A549 (cell line): Measurements from ENCODE around the gene ZPBP2. TPM values are rescaled to one million over a fixed set of nuclear protein-coding genes. Genes with fewer than 3 reads are reported as not detected.
"Not testable (repeated sequence)": the region's sequence is repeated elsewhere in the genome, so short reads cannot be mapped to it uniquely, and the experiment has no call there.

Experiments used
- ATAC-seq, 2 experiments: fragments of 200-7000 bp in 1 of 2; fragments of >200 bp in 1 of 2; cut with Nextera tagmentation in 1 of 2; cut with Tn5 transposase in 1 of 2; 3 replicates each; pipeline versions ENCODE4 v1.8.0 to v1.9.1; 2018 to 2020; ENCODE audit warnings: mild to moderate bottlenecking in 1 of 2, moderate library complexity in 1 of 2
- CTCF ChIA-PET: fragments of 300-600 bp; sonication (Branson Sonifier 250); formaldehyde crosslinking; extraction: SDS; loops from one replicate; lab custom pipeline; 2021; ENCODE audit warnings: antibody characterized with exemption, inconsistent platforms; lab: Yijun Ruan, JAX
- POLR2A ChIA-PET: fragments of 350-600 bp; formaldehyde crosslinking; extraction: SDS; loops from one replicate; lab custom pipeline; 2021; ENCODE audit warnings: antibody characterized with exemption, inconsistent platforms; lab: Yijun Ruan, JAX
- DNase-seq, 2 experiments: peaks; one replicate each; pipeline versions ENCODE4 v3.0.0 to v3.0.0-alpha.2; 2011 to 2016; ENCODE audit warnings: low read depth in 1 of 2, low spot score in 1 of 2
- FAIRE-seq: peaks from 2 replicates; lab custom pipeline; 2011; peaks lifted over from hg19 to GRCh38; lab: Jason Lieb, UNC
- H3K27ac ChIP-seq, 2 experiments: fragments of >200 bp; sonication (Bioruptor Twin); formaldehyde crosslinking; 3 replicates each; pipeline ENCODE4 v1.5.1; 2016 to 2017
- H3K4me1 ChIP-seq: fragments of >200 bp; sonication (Bioruptor Twin); formaldehyde crosslinking; 3 replicates; pipeline ENCODE4 v1.6.1; 2016
- H3K4me2 ChIP-seq: fragments of >200 bp; sonication (Bioruptor Twin); formaldehyde crosslinking; 3 replicates; pipeline ENCODE4 v1.6.1; 2016
- H3K4me3 ChIP-seq: fragments of >200 bp; sonication (Bioruptor Twin); formaldehyde crosslinking; 3 replicates; pipeline ENCODE4 v1.5.1; 2016
- H3K9me3 ChIP-seq: fragments of >200 bp; sonication (Bioruptor Twin); formaldehyde crosslinking; 3 replicates; pipeline ENCODE4 v1.6.1; 2016
- CBX8 ChIP-seq: fragments of 200-600 bp; sonication (generic); IDR thresholded peaks from 2 replicates; pipeline ENCODE4 v1.6.1; 2016
- CHD2 ChIP-seq: fragments of 150-350 bp; IDR thresholded peaks from 2 replicates; pipeline ENCODE4 v1.6.1; 2014; ENCODE audit warnings: low read length; ENCODE audit not compliant: partially characterized antibody
- FOSL2 ChIP-seq, 2 experiments: fragments of 450-650 bp in 1 of 2; fragments of >200 bp in 1 of 2; sonication (Bioruptor Twin) in 1 of 2; formaldehyde crosslinking; IDR thresholded peaks; 2 replicates each; pipeline versions ENCODE4 v1.5.0 to v1.6.1; 2016 to 2020; ENCODE audit warnings: mild to moderate bottlenecking in 1 of 2, moderate library complexity in 1 of 2
- HMGXB4 ChIP-seq: fragments of 250-450 bp; sonication (Bioruptor Pico); IDR thresholded peaks from 2 replicates; pipeline ENCODE4 v1.5.0; 2021; ENCODE audit warnings: mild to moderate bottlenecking, moderate library complexity, borderline replicate concordance
- HOXA7 ChIP-seq: fragments of 250-450 bp; sonication (Bioruptor Pico); IDR thresholded peaks from 2 replicates; pipeline ENCODE4 v1.5.0; 2020; ENCODE audit warnings: mild to moderate bottlenecking, moderate library complexity
- HOXB13 ChIP-seq: fragments of 250-450 bp; sonication (Bioruptor Pico); IDR thresholded peaks from 2 replicates; pipeline ENCODE4 v1.5.0; 2020; ENCODE audit warnings: low read depth, mild to moderate bottlenecking, moderate library complexity
- HOXB5 ChIP-seq: fragments of 250-450 bp; sonication (Bioruptor Pico); IDR thresholded peaks from 2 replicates; pipeline ENCODE4 v1.5.0; 2020; ENCODE audit warnings: mild to moderate bottlenecking, moderate library complexity
- JUN ChIP-seq, 2 experiments: fragments of >200 bp; sonication (Bioruptor Twin); formaldehyde crosslinking; IDR thresholded peaks; 2 replicates in 1 of 2; 3 replicates in 1 of 2; pipeline ENCODE4 v1.6.1; 2016 to 2017
- NFE2L2 ChIP-seq: fragments of 150-350 bp; conservative IDR thresholded peaks from 2 replicates; pipeline ENCODE4 v1.6.1; 2014; ENCODE audit warnings: low read length
- NR3C1 ChIP-seq: fragments of >200 bp; sonication (Bioruptor Twin); formaldehyde crosslinking; IDR thresholded peaks from 3 replicates; pipeline ENCODE4 v1.6.1; 2017
- RAD21 ChIP-seq, 2 experiments: fragments of >200 bp in 1 of 2; sonication (Bioruptor Twin) in 1 of 2; formaldehyde crosslinking in 1 of 2; IDR thresholded peaks in 1 of 2; conservative IDR thresholded peaks in 1 of 2; 2 replicates in 1 of 2; 3 replicates in 1 of 2; pipeline ENCODE4 v1.6.1; 2012 to 2018; ENCODE audit warnings: inconsistent platforms in 1 of 2
- RARB ChIP-seq: fragments of 250-450 bp; sonication (Bioruptor Pico); IDR thresholded peaks from 2 replicates; pipeline ENCODE4 v1.8.0; 2021; ENCODE audit warnings: mild to moderate bottlenecking, moderate library complexity
- SMC3 ChIP-seq: fragments of >200 bp; sonication (Bioruptor Twin); formaldehyde crosslinking; IDR thresholded peaks from 3 replicates; pipeline ENCODE4 v1.6.1; 2018; ENCODE audit warnings: inconsistent platforms
- ZSCAN20 ChIP-seq: fragments of 250-450 bp; sonication (Bioruptor Pico); IDR thresholded peaks from 2 replicates; pipeline ENCODE4 v1.8.0; 2022; ENCODE audit warnings: mild to moderate bottlenecking, moderate library complexity
- WGBS: methylation state at CpG from one replicate; pipeline ENCODE4 v1.1.6; 2017; ENCODE audit errors: missing lambda C conversion rate; 5-methylcytosine and 5-hydroxymethylcytosine counted together
- polyA plus RNA-seq, 4 experiments: library from polyadenylated mRNA; depleted of rRNA in 3 of 4; stranded (reverse); fragments of >200 nt; fragmentation: RNase III in 1 of 4; extraction: RNeasy Plus Mini Kit Qiagen cat#74134 plus additional on column Dnase treatment in 1 of 4; gene quantifications; 2 replicates in 3 of 4; 3 replicates in 1 of 4; pipeline ENCODE4 v1.2.3, GENCODE V29; 2011 to 2017
- TF ChIP-seq, protein P1 (sequence below): IDR thresholded peaks from 2 replicates; pipeline ENCODE4 v1.6.1; 2012
- TF ChIP-seq, protein P2 (sequence below): fragments of 200-600 bp; sonication (generic); IDR thresholded peaks from 2 replicates; pipeline ENCODE4 v1.6.1; 2016; ENCODE audit warnings: antibody characterized with exemption, mild to moderate bottlenecking, moderate library complexity
- TF ChIP-seq, protein P3 (sequence below): fragments of >200 bp; sonication (Bioruptor Twin); formaldehyde crosslinking; IDR thresholded peaks from 3 replicates; pipeline ENCODE4 v1.5.1; 2016

ZPBP2 gene
- polyA plus RNA-seq, 2 of the 4 experiments (the other 2 are of a cell fraction) = not detected

GRCh38 chr17:39871801-39872200 lies 3.8 kb downstream of the ZPBP2 start:
- H3K9me3 ChIP-seq = no peaks in the 10 kb centered on the region
- H3K4me1 ChIP-seq = no peaks in the 10 kb centered on the region
- WGBS = 45% methylated on average over 2 of the region's 2 CpGs
- CTCF ChIA-PET = interaction anchor here (1.4 to 1.8 kb wide), 4 partner anchors 12 to 119 kb away, joined by 3 to 6 read pairs (median 4); partner anchors contain the start of gene PSMD3
- TF ChIP-seq ZSCAN20 (CRISPR knock-in tag) (no peak), JUN (IDR thresholded peaks at IDR 0.05) (no peak), CBX8 (no peak), NR3C1 (no peak), SMC3 (no peak), HOXB5 (CRISPR knock-in tag) (no peak), CHD2 (no peak), HOXB13 (no peak), NFE2L2 (no peak), HOXA7 (CRISPR knock-in tag) (no peak), FOSL2 (IDR thresholded peaks at IDR 0.05) (no peak), FOSL2 (CRISPR knock-in tag; IDR thresholded peaks at IDR 0.05) (no peak), RARB (no peak)
- TF ChIP-seq, protein P1, sequence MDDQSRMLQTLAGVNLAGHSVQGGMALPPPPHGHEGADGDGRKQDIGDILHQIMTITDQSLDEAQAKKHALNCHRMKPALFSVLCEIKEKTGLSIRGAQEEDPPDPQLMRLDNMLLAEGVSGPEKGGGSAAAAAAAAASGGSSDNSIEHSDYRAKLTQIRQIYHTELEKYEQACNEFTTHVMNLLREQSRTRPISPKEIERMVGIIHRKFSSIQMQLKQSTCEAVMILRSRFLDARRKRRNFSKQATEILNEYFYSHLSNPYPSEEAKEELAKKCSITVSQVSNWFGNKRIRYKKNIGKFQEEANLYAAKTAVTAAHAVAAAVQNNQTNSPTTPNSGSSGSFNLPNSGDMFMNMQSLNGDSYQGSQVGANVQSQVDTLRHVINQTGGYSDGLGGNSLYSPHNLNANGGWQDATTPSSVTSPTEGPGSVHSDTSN = no peak
- TF ChIP-seq, protein P2, sequence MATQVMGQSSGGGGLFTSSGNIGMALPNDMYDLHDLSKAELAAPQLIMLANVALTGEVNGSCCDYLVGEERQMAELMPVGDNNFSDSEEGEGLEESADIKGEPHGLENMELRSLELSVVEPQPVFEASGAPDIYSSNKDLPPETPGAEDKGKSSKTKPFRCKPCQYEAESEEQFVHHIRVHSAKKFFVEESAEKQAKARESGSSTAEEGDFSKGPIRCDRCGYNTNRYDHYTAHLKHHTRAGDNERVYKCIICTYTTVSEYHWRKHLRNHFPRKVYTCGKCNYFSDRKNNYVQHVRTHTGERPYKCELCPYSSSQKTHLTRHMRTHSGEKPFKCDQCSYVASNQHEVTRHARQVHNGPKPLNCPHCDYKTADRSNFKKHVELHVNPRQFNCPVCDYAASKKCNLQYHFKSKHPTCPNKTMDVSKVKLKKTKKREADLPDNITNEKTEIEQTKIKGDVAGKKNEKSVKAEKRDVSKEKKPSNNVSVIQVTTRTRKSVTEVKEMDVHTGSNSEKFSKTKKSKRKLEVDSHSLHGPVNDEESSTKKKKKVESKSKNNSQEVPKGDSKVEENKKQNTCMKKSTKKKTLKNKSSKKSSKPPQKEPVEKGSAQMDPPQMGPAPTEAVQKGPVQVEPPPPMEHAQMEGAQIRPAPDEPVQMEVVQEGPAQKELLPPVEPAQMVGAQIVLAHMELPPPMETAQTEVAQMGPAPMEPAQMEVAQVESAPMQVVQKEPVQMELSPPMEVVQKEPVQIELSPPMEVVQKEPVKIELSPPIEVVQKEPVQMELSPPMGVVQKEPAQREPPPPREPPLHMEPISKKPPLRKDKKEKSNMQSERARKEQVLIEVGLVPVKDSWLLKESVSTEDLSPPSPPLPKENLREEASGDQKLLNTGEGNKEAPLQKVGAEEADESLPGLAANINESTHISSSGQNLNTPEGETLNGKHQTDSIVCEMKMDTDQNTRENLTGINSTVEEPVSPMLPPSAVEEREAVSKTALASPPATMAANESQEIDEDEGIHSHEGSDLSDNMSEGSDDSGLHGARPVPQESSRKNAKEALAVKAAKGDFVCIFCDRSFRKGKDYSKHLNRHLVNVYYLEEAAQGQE = no peak
- FAIRE-seq (peak; percentile 78), ATAC-seq (no peak), DNase-seq (no peak)
- POLR2A ChIA-PET = no interaction called here
- no peak overlapping the region for H3K27ac ChIP-seq
- H3K4me3 ChIP-seq = no peak overlapping the region
- H3K4me2 ChIP-seq = no peak overlapping the region

GRCh38 chr17:39872751-39873150 lies 4.7 kb downstream of the ZPBP2 start:
- ATAC-seq = no peak
- H3K27ac ChIP-seq = no peak overlapping the region
- TF ChIP-seq, protein P3, sequence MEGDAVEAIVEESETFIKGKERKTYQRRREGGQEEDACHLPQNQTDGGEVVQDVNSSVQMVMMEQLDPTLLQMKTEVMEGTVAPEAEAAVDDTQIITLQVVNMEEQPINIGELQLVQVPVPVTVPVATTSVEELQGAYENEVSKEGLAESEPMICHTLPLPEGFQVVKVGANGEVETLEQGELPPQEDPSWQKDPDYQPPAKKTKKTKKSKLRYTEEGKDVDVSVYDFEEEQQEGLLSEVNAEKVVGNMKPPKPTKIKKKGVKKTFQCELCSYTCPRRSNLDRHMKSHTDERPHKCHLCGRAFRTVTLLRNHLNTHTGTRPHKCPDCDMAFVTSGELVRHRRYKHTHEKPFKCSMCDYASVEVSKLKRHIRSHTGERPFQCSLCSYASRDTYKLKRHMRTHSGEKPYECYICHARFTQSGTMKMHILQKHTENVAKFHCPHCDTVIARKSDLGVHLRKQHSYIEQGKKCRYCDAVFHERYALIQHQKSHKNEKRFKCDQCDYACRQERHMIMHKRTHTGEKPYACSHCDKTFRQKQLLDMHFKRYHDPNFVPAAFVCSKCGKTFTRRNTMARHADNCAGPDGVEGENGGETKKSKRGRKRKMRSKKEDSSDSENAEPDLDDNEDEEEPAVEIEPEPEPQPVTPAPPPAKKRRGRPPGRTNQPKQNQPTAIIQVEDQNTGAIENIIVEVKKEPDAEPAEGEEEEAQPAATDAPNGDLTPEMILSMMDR = peak; percentile 24; the same call in 1 of the 3 replicates
- TF ChIP-seq HMGXB4 (CRISPR knock-in tag) (no peak), RAD21 (conservative IDR thresholded peaks at IDR 0.05 in 1 of 2, IDR thresholded peaks at IDR 0.05 in 1 of 2) (peak; percentile 24 to 32; a peak in 3 of 5 replicates)
- TF ChIP-seq, all 56 proteins: peak for 2
- ChIA-PET CTCF (interaction anchor here (0.6 to 1.8 kb wide), 8 partner anchors 11 to 238 kb away, joined by 3 to 6 read pairs (median 4); partner anchors contain the start of gene PSMD3), POLR2A (interaction anchor here (1.0 kb wide), 1 partner anchor 108 kb away, joined by 5 read pairs; the partner anchor contains the start of gene PSMD3)
- peak; percentile 61 for FAIRE-seq
- DNase-seq = no peak
- Histone ChIP-seq H3K4me1 (no peaks in the 10 kb centered on the region), H3K4me3 (no peak overlapping the region), H3K9me3 (no peaks in the 10 kb centered on the region), H3K4me2 (no peak overlapping the region)
- WGBS = 73% methylated on average over 2 of the region's 2 CpGs

GRCh38 chr17:39886102-39886501 lies 18.1 kb downstream of the ZPBP2 start:
- H3K4me3 ChIP-seq, ATAC-seq, H3K9me3 ChIP-seq, H3K27ac ChIP-seq, DNase-seq, POLR2A ChIA-PET, FAIRE-seq, H3K4me1 ChIP-seq, H3K4me2 ChIP-seq: not testable (repeated sequence)
- CTCF ChIA-PET = interaction anchor here (0.6 to 2.0 kb wide), 2 partner anchors 10 to 40 kb away, joined by 4 to 8 read pairs; no protein-coding TSS in a partner anchor
- WGBS = 19% methylated on average over 5 of the region's 5 CpGs
